ENCODE results near the gene LY86. TPM values are rescaled to one million over a fixed set of nuclear protein-coding genes. Genes with fewer than 3 reads are reported as not detected.

LY86 gene
- total and polyA plus RNA-seq, 2 donors (not counting 1 experiment from before 2014, with no cell fraction given) = 68.7 to 90.2 TPM

DNA sequence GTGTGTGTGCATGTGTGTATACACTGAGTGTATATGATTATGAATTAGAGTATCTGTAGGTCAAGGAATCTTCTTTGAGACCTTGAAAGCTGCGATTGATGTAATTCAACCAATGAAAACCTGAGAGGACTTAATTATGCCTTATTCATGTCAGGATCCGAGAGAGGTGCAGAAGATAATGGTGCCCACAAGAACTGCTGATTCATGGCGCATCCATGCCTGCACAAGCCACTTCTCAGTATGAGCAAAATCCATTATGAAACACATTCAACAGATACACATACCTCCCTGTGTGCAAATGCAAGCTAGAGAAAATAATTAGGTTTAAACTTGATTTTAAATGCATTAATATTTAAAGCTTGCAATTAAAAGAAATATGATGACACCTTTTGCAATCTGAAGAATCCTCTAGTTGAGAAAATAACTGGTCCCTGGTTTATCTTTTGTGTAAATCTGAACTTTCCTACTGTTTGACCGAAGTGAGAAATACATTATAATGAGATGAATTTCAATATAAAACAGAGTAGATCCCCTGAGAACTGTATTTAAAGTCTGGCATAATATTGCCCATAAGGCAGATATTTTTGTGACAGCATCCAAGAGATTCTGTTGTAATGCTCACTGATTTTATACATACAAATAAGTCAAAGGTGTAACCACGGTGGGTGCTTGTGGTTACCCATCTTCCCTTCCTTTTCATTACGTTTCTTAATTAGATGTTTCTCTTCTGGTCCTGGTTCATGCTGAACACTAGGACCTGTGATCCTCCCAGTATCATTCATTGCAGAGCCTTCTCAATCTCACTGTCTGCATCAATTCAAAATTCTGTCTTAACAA is 45.6 kb downstream of the LY86 start:
- ATAC-seq (ENCODE audit: low read depth) (no peak), DNase-seq (no peak)
- H3K9me3 Mint-ChIP-seq (ENCODE audit: insufficient read depth) = no peaks in the 10 kb centered on the region
- no peak overlapping the region for H3K4me3 Mint-ChIP-seq
- peaks cover 28% of the 10 kb centered on the region for H3K4me1 Mint-ChIP-seq
- Histone ChIP-seq H3K36me3 (replicated peaks in 1 of 2; ENCODE audit: control extremely low read depth in 1 of 2, control insufficient read depth in 1 of 2, extremely low read depth in 1 of 2, insufficient read depth in 2 of 2, low read length in 1 of 2) (peaks cover 8 to 83% of the 10 kb centered on the region in 2 experiments), H3K4me3 (ENCODE audit: control extremely low read depth in 1 of 5, extremely low read depth in 1 of 5, insufficient read depth in 1 of 5, low read depth in 2 of 5, low read length in 4 of 5) (no peak overlapping the region), H3K27ac (ENCODE audit: low read length in 2 of 2) (peak overlapping the region in 1 of 2 donors; percentile 11), H3K9ac (ENCODE audit: low read length) (no peak overlapping the region), H3K4me2 (replicated peaks; ENCODE audit: low read depth, low read length, poor library complexity, severe bottlenecking) (no peak overlapping the region), H3K4me1 (ENCODE audit: control insufficient read depth in 2 of 2, insufficient read depth in 2 of 2, low read length in 2 of 2) (peaks cover 6 to 19% of the 10 kb centered on the region in 2 donors), H3K9me3 (ENCODE audit: control extremely low read depth in 1 of 3, control insufficient read depth in 2 of 3, insufficient read depth in 1 of 3, low read length in 2 of 3) (no peaks in the 10 kb centered on the region), H3K27me3 (replicated peaks in 1 of 4; ENCODE audit: control extremely low read depth in 1 of 4, control insufficient read depth in 3 of 4, insufficient read depth in 4 of 4, low read length in 3 of 4) (no peaks in the 10 kb centered on the region), H4K20me1 (ENCODE audit: control insufficient read depth, insufficient read depth, low read length, poor library complexity, severe bottlenecking) (peaks cover 6% of the 10 kb centered on the region), H2AFZ (ENCODE audit: insufficient read depth, low read depth, low read length, poor library complexity, severe bottlenecking) (no peak overlapping the region), H3K79me2 (ENCODE audit: control insufficient read depth, insufficient read depth, low read length) (peaks cover 5% of the 10 kb centered on the region)
- TF ChIP-seq CTCF (IDR thresholded peaks at IDR 0.05) (no peak), EZH2 (IDR thresholded peaks at IDR 0.05; ENCODE audit: borderline replicate concordance, insufficient read depth, low read depth, low read length, poor library complexity, severe bottlenecking) (no peak)
- no peak overlapping the region for H3K27ac Mint-ChIP-seq
- intact Hi-C loops (cut with micrococcal nuclease) = no loop called here
- 47% methylated on average over 4 of the region's 6 CpGs for WGBS (ENCODE audit: insufficient coverage)
- POLR2A ChIA-PET = no interaction called here
- CTCF ChIA-PET = no interaction called here
- H3K27me3 Mint-ChIP-seq = no peaks in the 10 kb centered on the region

DNA sequence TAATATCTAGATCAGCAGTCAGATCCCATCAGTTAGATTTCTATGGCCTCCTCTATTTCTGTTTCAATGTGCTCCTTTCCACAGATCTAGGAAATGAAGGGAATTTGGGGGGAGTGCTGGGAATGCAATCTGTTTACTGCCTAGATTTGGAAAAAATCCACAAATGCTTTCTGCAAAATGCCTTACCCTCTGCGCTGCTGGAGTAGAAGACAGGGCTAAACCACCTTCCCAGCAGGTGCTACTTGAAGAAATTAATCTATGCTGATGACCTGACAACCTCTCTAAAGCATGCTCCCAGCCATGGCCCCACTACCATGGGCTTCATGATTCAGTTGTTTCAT is 46.2 kb downstream of the LY86 start:
- no peaks in the 10 kb centered on the region for H3K9me3 Mint-ChIP-seq (ENCODE audit: insufficient read depth)
- peaks cover 5% of the 10 kb centered on the region for H3K79me2 ChIP-seq (ENCODE audit: control insufficient read depth, insufficient read depth, low read length)
- H3K4me2 ChIP-seq (replicated peaks; ENCODE audit: low read depth, low read length, poor library complexity, severe bottlenecking) = no peak overlapping the region
- peak overlapping the region in 1 of 2 donors; percentile 11 for H3K27ac ChIP-seq (ENCODE audit: low read length in 2 of 2)
- 100% methylated on average over 1 of the region's 1 CpG for WGBS (ENCODE audit: insufficient coverage)
- no peaks in the 10 kb centered on the region for H3K27me3 Mint-ChIP-seq
- H3K4me1 Mint-ChIP-seq = peaks cover 28% of the 10 kb centered on the region
- H3K27ac Mint-ChIP-seq = no peak overlapping the region
- CTCF ChIA-PET = interaction anchor here (0.9 kb wide), 1 partner anchor 1491 kb away, joined by 3 read pairs; no protein-coding TSS in a partner anchor
- ATAC-seq (ENCODE audit: low read depth) = no peak
- peaks cover 7 to 83% of the 10 kb centered on the region in 2 experiments for H3K36me3 ChIP-seq (replicated peaks in 1 of 2; ENCODE audit: control extremely low read depth in 1 of 2, control insufficient read depth in 1 of 2, extremely low read depth in 1 of 2, insufficient read depth in 2 of 2, low read length in 1 of 2)
- intact Hi-C loops (cut with micrococcal nuclease) = no loop called here
- H3K4me1 ChIP-seq (ENCODE audit: control insufficient read depth in 2 of 2, insufficient read depth in 2 of 2, low read length in 2 of 2) = peaks cover 6 to 19% of the 10 kb centered on the region in 2 donors
- TF ChIP-seq CTCF (IDR thresholded peaks at IDR 0.05) (no peak), EZH2 (IDR thresholded peaks at IDR 0.05; ENCODE audit: borderline replicate concordance, insufficient read depth, low read depth, low read length, poor library complexity, severe bottlenecking) (no peak)
- no peak for DNase-seq
- peaks cover 6% of the 10 kb centered on the region for H4K20me1 ChIP-seq (ENCODE audit: control insufficient read depth, insufficient read depth, low read length, poor library complexity, severe bottlenecking)
- H3K4me3 ChIP-seq (ENCODE audit: control extremely low read depth in 1 of 5, extremely low read depth in 1 of 5, insufficient read depth in 1 of 5, low read depth in 2 of 5, low read length in 4 of 5) = no peak overlapping the region
- no peak overlapping the region for H3K4me3 Mint-ChIP-seq
- H3K9me3 ChIP-seq (ENCODE audit: control extremely low read depth in 1 of 3, control insufficient read depth in 2 of 3, insufficient read depth in 1 of 3, low read length in 2 of 3) = no peaks in the 10 kb centered on the region
- H2AFZ ChIP-seq (ENCODE audit: insufficient read depth, low read depth, low read length, poor library complexity, severe bottlenecking) = no peak overlapping the region
- no peaks in the 10 kb centered on the region for H3K27me3 ChIP-seq (replicated peaks in 1 of 4; ENCODE audit: control extremely low read depth in 1 of 4, control insufficient read depth in 3 of 4, insufficient read depth in 4 of 4, low read length in 3 of 4)
- H3K9ac ChIP-seq (ENCODE audit: low read length) = no peak overlapping the region
- POLR2A ChIA-PET = no interaction called here

Measured in B cell (primary cell).